ENCODE measurements around the gene ZNF22. TPM values are rescaled to one million over a fixed set of nuclear protein-coding genes. Genes with fewer than 3 reads are reported as not detected.

ZNF22 gene
- total and polyA plus RNA-seq, 7 experiments from 2014 or later = 13.1 to 44.7 (median 29.7) TPM

DNA sequence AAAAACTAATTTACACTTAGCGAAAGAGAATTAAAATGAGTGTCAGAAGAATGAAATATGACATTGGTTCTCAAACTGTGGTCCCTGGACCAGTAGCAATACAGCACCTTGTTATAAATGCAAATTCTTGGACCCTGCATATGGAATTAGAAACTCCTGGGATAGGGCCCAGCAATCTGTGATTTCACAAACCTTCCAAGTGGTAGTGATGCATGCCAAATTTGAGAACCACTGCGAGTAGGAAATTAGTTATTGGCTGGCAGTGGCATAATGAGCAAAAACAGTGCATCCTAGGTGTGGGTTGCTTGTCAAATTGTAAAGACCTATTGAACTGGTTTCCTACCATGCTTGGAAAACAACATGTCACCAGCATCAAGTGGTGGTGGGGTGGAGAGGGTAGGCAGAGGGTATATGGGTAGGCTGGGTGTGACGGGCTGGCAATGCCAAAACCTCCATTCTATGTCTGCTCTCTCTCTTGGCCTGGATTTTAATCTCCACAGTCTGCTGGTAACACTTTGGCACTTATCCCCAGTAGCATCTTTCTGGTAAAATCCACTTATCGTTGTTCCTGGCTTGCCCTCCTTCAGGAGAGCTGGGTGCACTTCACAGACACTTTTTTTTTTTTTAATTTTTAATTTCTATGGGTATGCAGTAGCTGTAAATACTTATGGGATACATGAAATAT is 50.0 kb downstream of the ZNF22 start:
- ATAC-seq = no peak
- no peak overlapping the region for H3K4me3 ChIP-seq (ENCODE audit: low read length)

GRCh38 chr10:45052700-45053099 is 52.0 kb downstream of the ZNF22 start:
- H3K27me3 Mint-ChIP-seq = peaks cover 5 to 25% (median 19%) of the 10 kb centered on the region in 5 donors
- Histone ChIP-seq H3K27me3 (ENCODE audit: control insufficient read depth in 2 of 2, insufficient read depth in 2 of 2, low read length in 2 of 2) (no peaks in the 10 kb centered on the region), H3K4me3 (ENCODE audit: low read length) (no peak overlapping the region), H3K27ac (ENCODE audit: low read depth, low read length) (no peak overlapping the region), H3K36me3 (ENCODE audit: control insufficient read depth in 2 of 3, insufficient read depth in 3 of 3, low read length in 3 of 3) (no peaks in the 10 kb centered on the region), H3K9me3 (ENCODE audit: control insufficient read depth in 2 of 3, low read length in 3 of 3) (no peaks in the 10 kb centered on the region), H3K4me1 (ENCODE audit: control insufficient read depth in 2 of 2, insufficient read depth in 2 of 2, low read length in 2 of 2) (no peaks in the 10 kb centered on the region)
- CTCF ChIA-PET = no interaction called here
- peaks cover 0 to 8% (median 0%) of the 10 kb centered on the region in 5 donors for H3K36me3 Mint-ChIP-seq
- no peaks in the 10 kb centered on the region for H3K4me1 Mint-ChIP-seq
- H3K4me3 Mint-ChIP-seq = no peak overlapping the region
- ATAC-seq (no peak), DNase-seq (no peak)
- H3K27ac Mint-ChIP-seq = no peak overlapping the region
- intact Hi-C loops (cut with micrococcal nuclease) = no loop called here
- POLR2A ChIA-PET = no interaction called here
- H3K9me3 Mint-ChIP-seq = peaks cover 0 to 28% (median 8%) of the 10 kb centered on the region in 11 donors

More for the DNA sequence above, 50.0 kb downstream of the ZNF22 start:
- no peaks in the 10 kb centered on the region for H3K4me1 Mint-ChIP-seq
- no peaks in the 10 kb centered on the region for H3K4me1 ChIP-seq (ENCODE audit: control insufficient read depth in 2 of 2, insufficient read depth in 2 of 2, low read length in 2 of 2)
- H3K27me3 ChIP-seq (ENCODE audit: control insufficient read depth in 2 of 2, insufficient read depth in 2 of 2, low read length in 2 of 2) = no peaks in the 10 kb centered on the region
- POLR2A ChIA-PET = no interaction called here
- intact Hi-C loops (cut with micrococcal nuclease) = no loop called here
- DNase-seq = no peak
- no peak overlapping the region for H3K27ac ChIP-seq (ENCODE audit: low read depth, low read length)
- H3K4me3 Mint-ChIP-seq = no peak overlapping the region
- CTCF ChIA-PET = no interaction called here
- H3K36me3 Mint-ChIP-seq = peaks cover 0 to 8% (median 0%) of the 10 kb centered on the region in 5 donors
- H3K9me3 ChIP-seq (ENCODE audit: control insufficient read depth in 2 of 3, low read length in 3 of 3) = no peaks in the 10 kb centered on the region
- peaks cover 5 to 26% (median 20%) of the 10 kb centered on the region in 5 donors for H3K27me3 Mint-ChIP-seq
- no peak overlapping the region for H3K27ac Mint-ChIP-seq
- no peaks in the 10 kb centered on the region for H3K36me3 ChIP-seq (ENCODE audit: control insufficient read depth in 2 of 3, insufficient read depth in 3 of 3, low read length in 3 of 3)
- H3K9me3 Mint-ChIP-seq = peaks cover 0 to 28% (median 10%) of the 10 kb centered on the region in 11 donors

- H3K4me1 Mint-ChIP-seq = peaks cover 0 to under 1% (median 0%) of the 10 kb centered on the region in 7 donors
- H3K36me3 Mint-ChIP-seq = peaks cover 0 to 8% (median 0%) of the 10 kb centered on the region in 5 donors
- intact Hi-C loops (cut with micrococcal nuclease) = no loop called here
- Histone ChIP-seq H3K9me3 (ENCODE audit: control insufficient read depth in 2 of 3, low read length in 3 of 3) (no peaks in the 10 kb centered on the region), H3K27me3 (ENCODE audit: control insufficient read depth in 2 of 2, insufficient read depth in 2 of 2, low read length in 2 of 2) (no peaks in the 10 kb centered on the region), H3K4me1 (ENCODE audit: control insufficient read depth in 2 of 2, insufficient read depth in 2 of 2, low read length in 2 of 2) (no peaks in the 10 kb centered on the region), H3K4me3 (ENCODE audit: low read length) (no peak overlapping the region), H3K27ac (ENCODE audit: low read depth, low read length) (no peak overlapping the region), H3K36me3 (ENCODE audit: control insufficient read depth in 2 of 3, insufficient read depth in 3 of 3, low read length in 3 of 3) (no peaks in the 10 kb centered on the region)
- no peak overlapping the region for H3K4me3 Mint-ChIP-seq
- ChIA-PET POLR2A (no interaction called here), CTCF (no interaction called here)
- peaks cover 5 to 28% (median 19%) of the 10 kb centered on the region in 5 donors for H3K27me3 Mint-ChIP-seq
- no peak overlapping the region for H3K27ac Mint-ChIP-seq
- DNase-seq (no peak), ATAC-seq (no peak)
- H3K9me3 Mint-ChIP-seq = peaks cover 0 to 19% (median 8%) of the 10 kb centered on the region in 11 donors
Measured at GRCh38 chr10:45053569-45054100, 52.9 kb downstream of the ZNF22 start.

Other genes starting within 250 kb of the ZNF22 start
- gene TMEM72, start 89.6 kb upstream of the ZNF22 start, total RNA-seq = not detected
- gene TMEM72, start 89.6 kb upstream of the ZNF22 start, polyA plus RNA-seq = not detected
- gene RASSF4, start 41.1 kb upstream of the ZNF22 start, total RNA-seq = 10 to 100 TPM in 1 of 5 experiments, 1 to 10 TPM in 4; 1.9 to 53.4 (median 3.0) TPM
- gene RASSF4, start 41.1 kb upstream of the ZNF22 start, polyA plus RNA-seq = 1 to 10 TPM in 1 of 2 donors, under 1 TPM in 1; 0.84 to 1.3 TPM
- 1 to 10 TPM in 1 of 5 experiments, under 1 TPM in 3, not detected in 1; 0.24 to 4.0 (median 0.61) TPM for gene DEPP1, start 22.1 kb upstream of the ZNF22 start, total RNA-seq
- gene DEPP1, start 22.1 kb upstream of the ZNF22 start, polyA plus RNA-seq = under 1 TPM; 0.41 to 0.67 TPM

All from naive thymus-derived CD4-positive, alpha-beta T cell (primary cell).